HEK293 (cell line): Measurements from ENCODE around the gene OCIAD1.

Source experiments
- REPIN1 ChIP-seq: fragments of 450-650 bp; formaldehyde crosslinking; IDR thresholded peaks from 2 replicates; pipeline ENCODE4 v1.5.1; 2017; ENCODE audit warnings: missing biosample characterization, missing genetic modification characterization, low read depth
- SP2 ChIP-seq: fragments of 450-650 bp; formaldehyde crosslinking; IDR thresholded peaks from 2 replicates; pipeline ENCODE4 v1.5.1; 2016; ENCODE audit warnings: missing biosample characterization, missing genetic modification characterization
- ZNF423 ChIP-seq: fragments of 450-650 bp; formaldehyde crosslinking; IDR thresholded peaks from 2 replicates; pipeline ENCODE4 v1.5.1; 2016; ENCODE audit warnings: missing biosample characterization, missing genetic modification characterization
- TF ChIP-seq, protein P1 (sequence below): fragments of 450-650 bp; formaldehyde crosslinking; IDR thresholded peaks from 2 replicates; pipeline ENCODE4 v1.5.1; 2016; ENCODE audit warnings: missing biosample characterization, missing genetic modification characterization
- TF ChIP-seq, protein P2 (sequence below): fragments of 450-650 bp; formaldehyde crosslinking; IDR thresholded peaks from 2 replicates; pipeline ENCODE4 v1.5.1; 2016; ENCODE audit warnings: missing biosample characterization, missing genetic modification characterization

DNA sequence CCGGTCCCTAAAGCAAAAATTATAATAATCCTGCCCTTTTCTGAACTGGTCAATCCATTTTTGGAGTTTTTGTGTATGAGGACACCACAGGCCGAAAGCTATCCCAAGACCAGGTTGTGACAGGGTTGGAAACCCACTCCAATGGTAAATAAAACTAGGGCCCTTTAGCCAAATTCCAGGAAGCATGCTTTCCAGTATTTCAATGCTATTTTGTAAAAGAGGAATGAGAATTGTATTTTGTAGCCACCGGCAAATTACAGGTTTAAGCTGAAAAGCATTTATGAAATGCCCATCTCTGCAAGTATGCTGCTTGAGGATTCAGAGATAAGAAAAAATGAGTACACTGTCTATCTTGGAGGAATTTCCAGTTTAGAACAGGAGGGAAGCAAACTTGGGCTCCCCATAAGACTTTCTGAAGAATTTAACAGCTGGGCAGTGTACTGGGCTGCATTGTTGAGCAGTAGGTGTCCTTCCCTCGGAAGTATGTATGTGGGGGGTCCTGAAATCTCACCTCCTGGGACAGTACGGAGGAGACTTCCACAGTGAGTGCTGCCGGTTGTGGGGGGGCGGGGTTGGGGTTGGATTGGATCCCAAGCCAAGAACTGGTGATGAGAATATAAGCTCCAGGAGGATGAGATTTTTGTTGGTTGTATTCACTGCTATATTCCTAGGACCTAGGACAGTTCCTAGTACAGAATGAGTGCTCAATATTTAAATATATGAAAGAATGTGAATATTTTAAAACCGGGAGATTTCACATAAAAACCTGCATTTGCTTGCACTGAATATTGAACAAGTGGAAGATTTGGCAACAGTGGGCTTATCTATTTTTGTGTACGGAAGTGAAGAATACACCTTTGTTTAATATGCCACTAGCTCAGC, 48.9 kb downstream of the OCIAD1 start:
- TF ChIP-seq SP2 (tag by site-specific recombination) (no peak), ZNF423 (no peak), REPIN1 (tag by site-specific recombination) (no peak)
- TF ChIP-seq, protein P1, sequence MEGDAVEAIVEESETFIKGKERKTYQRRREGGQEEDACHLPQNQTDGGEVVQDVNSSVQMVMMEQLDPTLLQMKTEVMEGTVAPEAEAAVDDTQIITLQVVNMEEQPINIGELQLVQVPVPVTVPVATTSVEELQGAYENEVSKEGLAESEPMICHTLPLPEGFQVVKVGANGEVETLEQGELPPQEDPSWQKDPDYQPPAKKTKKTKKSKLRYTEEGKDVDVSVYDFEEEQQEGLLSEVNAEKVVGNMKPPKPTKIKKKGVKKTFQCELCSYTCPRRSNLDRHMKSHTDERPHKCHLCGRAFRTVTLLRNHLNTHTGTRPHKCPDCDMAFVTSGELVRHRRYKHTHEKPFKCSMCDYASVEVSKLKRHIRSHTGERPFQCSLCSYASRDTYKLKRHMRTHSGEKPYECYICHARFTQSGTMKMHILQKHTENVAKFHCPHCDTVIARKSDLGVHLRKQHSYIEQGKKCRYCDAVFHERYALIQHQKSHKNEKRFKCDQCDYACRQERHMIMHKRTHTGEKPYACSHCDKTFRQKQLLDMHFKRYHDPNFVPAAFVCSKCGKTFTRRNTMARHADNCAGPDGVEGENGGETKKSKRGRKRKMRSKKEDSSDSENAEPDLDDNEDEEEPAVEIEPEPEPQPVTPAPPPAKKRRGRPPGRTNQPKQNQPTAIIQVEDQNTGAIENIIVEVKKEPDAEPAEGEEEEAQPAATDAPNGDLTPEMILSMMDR: no peak
- TF ChIP-seq, protein P2, sequence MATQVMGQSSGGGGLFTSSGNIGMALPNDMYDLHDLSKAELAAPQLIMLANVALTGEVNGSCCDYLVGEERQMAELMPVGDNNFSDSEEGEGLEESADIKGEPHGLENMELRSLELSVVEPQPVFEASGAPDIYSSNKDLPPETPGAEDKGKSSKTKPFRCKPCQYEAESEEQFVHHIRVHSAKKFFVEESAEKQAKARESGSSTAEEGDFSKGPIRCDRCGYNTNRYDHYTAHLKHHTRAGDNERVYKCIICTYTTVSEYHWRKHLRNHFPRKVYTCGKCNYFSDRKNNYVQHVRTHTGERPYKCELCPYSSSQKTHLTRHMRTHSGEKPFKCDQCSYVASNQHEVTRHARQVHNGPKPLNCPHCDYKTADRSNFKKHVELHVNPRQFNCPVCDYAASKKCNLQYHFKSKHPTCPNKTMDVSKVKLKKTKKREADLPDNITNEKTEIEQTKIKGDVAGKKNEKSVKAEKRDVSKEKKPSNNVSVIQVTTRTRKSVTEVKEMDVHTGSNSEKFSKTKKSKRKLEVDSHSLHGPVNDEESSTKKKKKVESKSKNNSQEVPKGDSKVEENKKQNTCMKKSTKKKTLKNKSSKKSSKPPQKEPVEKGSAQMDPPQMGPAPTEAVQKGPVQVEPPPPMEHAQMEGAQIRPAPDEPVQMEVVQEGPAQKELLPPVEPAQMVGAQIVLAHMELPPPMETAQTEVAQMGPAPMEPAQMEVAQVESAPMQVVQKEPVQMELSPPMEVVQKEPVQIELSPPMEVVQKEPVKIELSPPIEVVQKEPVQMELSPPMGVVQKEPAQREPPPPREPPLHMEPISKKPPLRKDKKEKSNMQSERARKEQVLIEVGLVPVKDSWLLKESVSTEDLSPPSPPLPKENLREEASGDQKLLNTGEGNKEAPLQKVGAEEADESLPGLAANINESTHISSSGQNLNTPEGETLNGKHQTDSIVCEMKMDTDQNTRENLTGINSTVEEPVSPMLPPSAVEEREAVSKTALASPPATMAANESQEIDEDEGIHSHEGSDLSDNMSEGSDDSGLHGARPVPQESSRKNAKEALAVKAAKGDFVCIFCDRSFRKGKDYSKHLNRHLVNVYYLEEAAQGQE (tag by site-specific recombination): no peak
